ACHN (cell line): ENCODE results near the gene CYS1.
"Not testable (repeated sequence)": the region's sequence is repeated elsewhere in the genome, so short reads cannot be mapped to it uniquely, and the experiment has no call there.

Source experiments
- DNase-seq: peaks from one replicate; pipeline ENCODE4 v3.0.0-alpha.2; 2015
- in situ Hi-C: cut with HindIII; loops from 2 replicates; pipeline ENCODE4 v1.10.0; 2017; ENCODE audit warnings: low sequenced_read_pairs, low pct_ligation_motif_present, low pct_unique_long_range_greater_than_20kb

The CYS1 gene

GRCh38 chr2:10011606-10012325 lies 68.4 kb downstream of the CYS1 start:
- DNase-seq, in situ Hi-C loops: not testable (repeated sequence)

- DNase-seq, in situ Hi-C loops: not testable (repeated sequence)
These were observed 69.2 kb downstream of the CYS1 start for GRCh38 chr2:10010861-10011605.

- no peak for DNase-seq
- in situ Hi-C loops: no loop called here
These were observed 70.1 kb downstream of the CYS1 start for GRCh38 chr2:10009811-10010781.

- in situ Hi-C loops: no loop called here
- no peak for DNase-seq
These were observed 70.9 kb downstream of the CYS1 start for GRCh38 chr2:10009271-10009810.

GRCh38 chr2:10008809-10009176 lies 71.4 kb downstream of the CYS1 start:
- no peak for DNase-seq
- in situ Hi-C loops: no loop called here

- DNase-seq: no peak
- in situ Hi-C loops: no loop called here
These were observed 72.0 kb downstream of the CYS1 start for GRCh38 chr2:10007921-10008808.

- no peak for DNase-seq
- in situ Hi-C loops: no loop called here
These were observed 72.8 kb downstream of the CYS1 start for GRCh38 chr2:10007435-10007834.
